ENCODE measurements around the gene CPPED1. TPM values are rescaled to one million over a fixed set of nuclear protein-coding genes. Genes with fewer than 3 reads are reported as not detected.
A peak's percentile ranks its signal among the peaks of the same experiment; 100 is the strongest.

The CPPED1 gene
- total RNA-seq, 1 experiment from 2014 or later = 7.9 TPM

DNA sequence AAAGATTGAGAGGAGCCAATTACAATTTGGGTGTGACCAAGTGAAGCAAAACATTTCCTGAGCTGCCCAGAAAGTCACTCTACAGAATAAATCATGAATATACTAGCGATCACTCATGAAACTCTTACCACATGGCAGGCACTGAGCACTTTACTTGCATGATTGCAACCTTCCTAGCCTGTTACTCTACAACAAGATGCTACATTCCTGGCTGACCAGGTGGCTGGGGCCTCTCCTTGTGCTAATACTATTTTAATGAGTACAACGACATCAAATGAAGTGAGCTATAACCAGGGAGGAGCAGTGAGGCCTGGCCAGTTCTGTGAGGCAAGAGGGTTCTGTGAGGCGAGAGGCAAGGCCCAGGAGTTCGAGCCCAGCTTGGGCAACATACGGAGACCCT, 75.2 kb downstream of the CPPED1 start:
- no peaks in the 10 kb centered on the region for H3K27me3 ChIP-seq (ENCODE audit: insufficient read depth, low read length)
- H3K18ac ChIP-seq (ENCODE audit: insufficient read length, low read depth, low read length) = no peak overlapping the region
- H4K91ac ChIP-seq (ENCODE audit: insufficient read length, low read depth, low read length) = no peak overlapping the region
- Mint-ChIP-seq H3K36me3 (ENCODE audit: insufficient read depth in 1 of 3, low read depth in 3 of 3) (peaks cover 10 to 21% (median 19%) of the 10 kb centered on the region in 3 experiments), H3K4me1 (peaks cover 12 to 19% of the 10 kb centered on the region in 2 experiments), H3K9me3 (peaks cover 17 to 19% of the 10 kb centered on the region in 2 experiments), H3K27me3 (ENCODE audit: low read depth) (no peaks in the 10 kb centered on the region; the same call in 1 of the 2 replicates), H3K27ac (peak overlapping the region in 1 of 3 experiments; percentile 70; a peak in 1 of 7 replicates), H3K4me3 (no peak overlapping the region)
- H3K79me1 ChIP-seq (ENCODE audit: insufficient read depth, low read depth, low read length, poor library complexity, severe bottlenecking) = no peaks in the 10 kb centered on the region
- H4K8ac ChIP-seq (replicated peaks; ENCODE audit: insufficient read length, low read depth, low read length) = no peak overlapping the region
- no peak overlapping the region for H3K23ac ChIP-seq (ENCODE audit: insufficient read length, low read depth, low read length)
- no peaks in the 10 kb centered on the region; the same call in 1 of the 2 replicates for H3K4me1 ChIP-seq (ENCODE audit: insufficient read depth, low read length)
- H2BK20ac ChIP-seq (ENCODE audit: low read depth, low read length, poor library complexity, severe bottlenecking) = no peak overlapping the region
- H3K4me2 ChIP-seq (ENCODE audit: insufficient read depth, insufficient read length, low read length) = no peak overlapping the region
- TF ChIP-seq, protein P1, sequence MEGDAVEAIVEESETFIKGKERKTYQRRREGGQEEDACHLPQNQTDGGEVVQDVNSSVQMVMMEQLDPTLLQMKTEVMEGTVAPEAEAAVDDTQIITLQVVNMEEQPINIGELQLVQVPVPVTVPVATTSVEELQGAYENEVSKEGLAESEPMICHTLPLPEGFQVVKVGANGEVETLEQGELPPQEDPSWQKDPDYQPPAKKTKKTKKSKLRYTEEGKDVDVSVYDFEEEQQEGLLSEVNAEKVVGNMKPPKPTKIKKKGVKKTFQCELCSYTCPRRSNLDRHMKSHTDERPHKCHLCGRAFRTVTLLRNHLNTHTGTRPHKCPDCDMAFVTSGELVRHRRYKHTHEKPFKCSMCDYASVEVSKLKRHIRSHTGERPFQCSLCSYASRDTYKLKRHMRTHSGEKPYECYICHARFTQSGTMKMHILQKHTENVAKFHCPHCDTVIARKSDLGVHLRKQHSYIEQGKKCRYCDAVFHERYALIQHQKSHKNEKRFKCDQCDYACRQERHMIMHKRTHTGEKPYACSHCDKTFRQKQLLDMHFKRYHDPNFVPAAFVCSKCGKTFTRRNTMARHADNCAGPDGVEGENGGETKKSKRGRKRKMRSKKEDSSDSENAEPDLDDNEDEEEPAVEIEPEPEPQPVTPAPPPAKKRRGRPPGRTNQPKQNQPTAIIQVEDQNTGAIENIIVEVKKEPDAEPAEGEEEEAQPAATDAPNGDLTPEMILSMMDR (conservative IDR thresholded peaks at IDR 0.05) = no peak
- no peak overlapping the region for H2BK15ac ChIP-seq (ENCODE audit: low read depth, low read length)
- H3K56ac ChIP-seq (ENCODE audit: insufficient read length, low read depth, low read length) = no peak overlapping the region
- H3K9ac ChIP-seq (ENCODE audit: extremely low read depth, insufficient read length, low read length) = no peak overlapping the region
- no peaks in the 10 kb centered on the region for H3K79me2 ChIP-seq (ENCODE audit: insufficient read depth, low read length)
- H2BK5ac ChIP-seq (ENCODE audit: insufficient read length, low read length) = no peak overlapping the region
- H3K14ac ChIP-seq (ENCODE audit: insufficient read depth, low read length) = no peak overlapping the region
- H3K4ac ChIP-seq (ENCODE audit: low read depth, low read length) = no peak overlapping the region
- no peak overlapping the region for H2BK120ac ChIP-seq (ENCODE audit: low read depth, low read length, poor library complexity, severe bottlenecking)
- WGBS (ENCODE audit: extremely low coverage, insufficient read length, low lambda C conversion rate) = no CpG with 5 or more reads among the region's 5 CpGs
- H3K9me3 ChIP-seq (ENCODE audit: control insufficient read depth, low read depth, low read length) = no peaks in the 10 kb centered on the region
- H3K27ac ChIP-seq (ENCODE audit: insufficient read length, low read depth, low read length) = no peak overlapping the region
- H4K5ac ChIP-seq (ENCODE audit: insufficient read length, low read depth, low read length) = no peak overlapping the region
- no peaks in the 10 kb centered on the region for H4K20me1 ChIP-seq (ENCODE audit: control insufficient read depth, insufficient read depth, insufficient read length)
- H3T11ph ChIP-seq (ENCODE audit: low read length) = no peak overlapping the region
- no peak overlapping the region for H2AK5ac ChIP-seq (ENCODE audit: insufficient read length, low read length)
- no peak overlapping the region for H2AFZ ChIP-seq (ENCODE audit: low read length)
- H2BK12ac ChIP-seq (ENCODE audit: insufficient read length, low read depth, low read length) = no peak overlapping the region
- no peaks in the 10 kb centered on the region for H3K23me2 ChIP-seq (ENCODE audit: insufficient read length, low read depth, low read length, poor library complexity, severe bottlenecking)
- no peak for DNase-seq
